DND-41 (cell line): ENCODE data around the gene GOLGA3.
"Not testable (repeated sequence)": the region's sequence is repeated elsewhere in the genome, so short reads cannot be mapped to it uniquely, and the experiment has no call there.

Experiments
- EZH2 ChIP-seq: IDR thresholded peaks from 3 replicates; pipeline ENCODE4 v1.6.1; 2012; ENCODE audit warnings: borderline replicate concordance, low read depth, mild to moderate bottlenecking, moderate library complexity, low read length, inconsistent platforms; ENCODE audit not compliant: severe bottlenecking
- TF ChIP-seq, protein P1 (sequence below): IDR thresholded peaks from 2 replicates; pipeline ENCODE4 v1.5.1; 2012; ENCODE audit warnings: borderline replicate concordance, low read length, moderate library complexity, mild to moderate bottlenecking; ENCODE audit not compliant: poor library complexity, severe bottlenecking; ENCODE audit errors: extremely low read depth

- TF ChIP-seq, protein P1, sequence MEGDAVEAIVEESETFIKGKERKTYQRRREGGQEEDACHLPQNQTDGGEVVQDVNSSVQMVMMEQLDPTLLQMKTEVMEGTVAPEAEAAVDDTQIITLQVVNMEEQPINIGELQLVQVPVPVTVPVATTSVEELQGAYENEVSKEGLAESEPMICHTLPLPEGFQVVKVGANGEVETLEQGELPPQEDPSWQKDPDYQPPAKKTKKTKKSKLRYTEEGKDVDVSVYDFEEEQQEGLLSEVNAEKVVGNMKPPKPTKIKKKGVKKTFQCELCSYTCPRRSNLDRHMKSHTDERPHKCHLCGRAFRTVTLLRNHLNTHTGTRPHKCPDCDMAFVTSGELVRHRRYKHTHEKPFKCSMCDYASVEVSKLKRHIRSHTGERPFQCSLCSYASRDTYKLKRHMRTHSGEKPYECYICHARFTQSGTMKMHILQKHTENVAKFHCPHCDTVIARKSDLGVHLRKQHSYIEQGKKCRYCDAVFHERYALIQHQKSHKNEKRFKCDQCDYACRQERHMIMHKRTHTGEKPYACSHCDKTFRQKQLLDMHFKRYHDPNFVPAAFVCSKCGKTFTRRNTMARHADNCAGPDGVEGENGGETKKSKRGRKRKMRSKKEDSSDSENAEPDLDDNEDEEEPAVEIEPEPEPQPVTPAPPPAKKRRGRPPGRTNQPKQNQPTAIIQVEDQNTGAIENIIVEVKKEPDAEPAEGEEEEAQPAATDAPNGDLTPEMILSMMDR, result not testable (repeated sequence)
- not testable (repeated sequence) for TF ChIP-seq EZH2
Measured at GRCh38 chr12:132758825-132759224, 69.8 kb downstream of the GOLGA3 start.
